G401 (cell line): ENCODE measurements around the gene PEX5. TPM values are rescaled to one million over a fixed set of nuclear protein-coding genes. Genes with fewer than 3 reads are reported as not detected.
"Not testable (repeated sequence)": the region's sequence is repeated elsewhere in the genome, so short reads cannot be mapped to it uniquely, and the experiment has no call there.

Source experiments
- DNase-seq: peaks from one replicate; pipeline ENCODE4 v3.0.0-alpha.2; 2015; ENCODE audit warnings: low spot score
- in situ Hi-C: cut with HindIII; loops from 2 replicates; pipeline ENCODE4 v1.10.0; 2016; ENCODE audit warnings: low sequenced_read_pairs, mixed read lengths
- total RNA-seq: library from RNA; depleted of rRNA; stranded (reverse); fragments of >200 nt; shearing (Covaris generic); gene quantifications from 2 replicates; pipeline ENCODE4 v1.2.3, GENCODE V29; 2014; rRNA removed

Gene PEX5
- total RNA-seq, 1 experiment from 2014 or later: 64.6 TPM

DNA sequence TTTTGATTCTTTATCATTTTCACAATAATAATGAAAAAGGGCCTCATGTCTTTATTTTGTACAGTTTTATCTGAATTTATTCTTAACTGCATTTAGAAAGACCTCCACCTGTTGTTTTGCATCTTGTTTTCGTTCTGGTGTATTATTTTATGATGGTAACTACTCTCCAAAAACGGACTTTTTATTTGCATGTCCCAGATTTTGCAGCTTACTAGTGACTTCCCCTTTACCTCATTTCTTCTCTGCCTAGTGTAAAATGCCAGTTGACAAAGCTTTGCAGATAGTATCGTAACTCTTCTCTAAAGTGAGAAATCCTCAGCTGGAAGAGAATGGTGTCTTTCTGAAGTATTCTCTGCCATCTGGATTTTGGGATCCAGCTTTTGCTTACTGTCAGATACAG is 17.2 kb downstream of the PEX5 start:
- no peak for DNase-seq
- in situ Hi-C loops: no loop called here

DNA sequence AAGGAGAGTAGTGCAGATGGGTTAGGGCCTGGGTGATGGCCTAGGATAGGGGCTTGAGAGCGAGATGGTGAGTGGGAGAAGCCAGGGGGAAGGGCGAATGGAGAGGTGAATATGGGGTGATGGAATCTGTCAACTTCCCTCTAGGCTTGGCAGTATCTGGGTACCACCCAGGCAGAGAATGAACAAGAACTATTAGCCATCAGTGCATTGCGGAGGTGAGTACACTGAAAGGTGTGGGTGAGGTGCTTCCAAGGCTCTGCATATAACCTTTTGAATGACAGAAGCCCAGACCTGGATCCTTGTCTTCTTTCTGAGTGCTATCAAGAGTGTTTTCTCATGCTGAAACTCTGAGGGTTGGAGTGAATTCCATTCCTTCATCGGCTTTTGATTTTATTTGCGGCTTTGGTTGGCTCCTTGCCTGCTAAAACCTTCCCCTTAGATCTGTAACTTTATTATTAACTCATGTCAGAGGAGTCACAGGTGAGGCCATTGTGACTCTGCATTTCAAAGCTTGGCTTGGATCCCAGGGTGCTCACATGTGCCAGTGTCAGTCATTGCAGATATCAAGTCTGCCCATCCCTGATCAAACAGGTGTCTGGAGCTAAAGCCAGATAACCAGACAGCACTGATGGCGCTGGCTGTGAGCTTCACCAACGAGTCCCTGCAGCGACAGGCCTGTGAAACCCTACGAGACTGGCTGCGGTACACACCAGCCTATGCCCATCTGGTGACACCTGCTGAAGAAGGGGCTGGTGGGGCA is 18.6 kb downstream of the PEX5 start:
- in situ Hi-C loops: no loop called here

DNA sequence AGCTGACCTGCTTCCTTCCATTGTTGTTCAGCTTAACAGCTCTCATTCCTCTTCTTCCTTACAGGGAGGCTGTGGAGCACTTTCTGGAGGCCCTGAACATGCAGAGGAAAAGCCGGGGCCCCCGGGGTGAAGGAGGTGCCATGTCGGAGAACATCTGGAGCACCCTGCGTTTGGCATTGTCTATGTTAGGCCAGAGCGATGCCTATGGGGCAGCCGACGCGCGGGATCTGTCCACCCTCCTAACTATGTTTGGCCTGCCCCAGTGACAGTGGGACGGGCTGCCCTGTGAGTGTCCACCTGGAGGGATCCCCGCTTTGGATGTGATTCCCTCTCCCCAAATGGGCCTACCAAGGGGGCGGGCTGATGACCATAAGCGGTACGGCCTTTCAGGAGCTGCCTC is 20.5 kb downstream of the PEX5 start:
- DNase-seq: no peak
- in situ Hi-C loops: no loop called here

More for the DNA sequence above, 18.6 kb downstream of the PEX5 start:
- no peak for DNase-seq

DNA sequence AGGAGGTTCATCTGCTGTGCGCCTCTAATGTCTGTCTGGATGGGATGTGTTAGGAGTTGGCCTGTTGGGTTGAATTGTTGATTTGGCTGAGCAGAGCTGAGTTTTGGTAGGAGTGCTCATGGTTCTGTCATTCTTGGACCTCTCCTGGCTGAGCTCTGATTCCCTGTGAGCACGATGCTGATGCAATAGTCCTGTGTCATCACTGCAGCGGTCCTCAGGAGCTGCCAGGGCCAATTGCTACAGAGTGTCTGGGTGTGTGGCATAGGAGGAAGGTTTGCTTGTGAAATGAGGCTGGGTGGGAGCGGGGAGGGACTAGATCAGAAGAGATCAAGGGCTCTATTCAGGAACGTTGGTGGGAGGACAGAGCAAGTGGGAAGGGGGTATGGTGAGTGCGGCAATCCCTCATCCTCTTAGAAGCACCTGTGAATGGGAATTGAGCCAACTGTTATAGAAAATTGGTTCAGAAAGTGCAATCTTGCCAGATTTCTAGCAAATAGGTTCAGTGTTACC is 21.2 kb downstream of the PEX5 start:
- in situ Hi-C loops: no loop called here
- no peak for DNase-seq

DNA sequence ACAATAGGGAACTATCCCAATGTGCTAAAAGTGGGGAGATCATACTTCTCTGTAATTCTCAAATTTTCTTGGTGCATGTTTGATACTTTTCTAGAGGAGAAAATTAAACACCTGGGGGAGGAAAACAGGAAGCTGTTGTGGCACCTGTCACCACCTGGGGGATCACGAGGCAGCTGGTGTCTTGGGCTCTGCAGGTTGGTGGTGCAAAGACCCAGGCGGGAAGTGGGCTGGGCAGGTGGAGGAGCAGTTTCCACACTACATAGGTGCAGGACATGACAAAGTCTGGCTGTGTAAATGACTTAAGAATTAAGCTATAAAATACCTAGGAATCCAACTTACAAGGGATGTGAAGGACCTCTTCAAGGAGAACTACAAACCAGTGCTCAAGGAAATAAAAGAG is 23.2 kb downstream of the PEX5 start:
- in situ Hi-C loops: no loop called here
- DNase-seq: no peak

DNA sequence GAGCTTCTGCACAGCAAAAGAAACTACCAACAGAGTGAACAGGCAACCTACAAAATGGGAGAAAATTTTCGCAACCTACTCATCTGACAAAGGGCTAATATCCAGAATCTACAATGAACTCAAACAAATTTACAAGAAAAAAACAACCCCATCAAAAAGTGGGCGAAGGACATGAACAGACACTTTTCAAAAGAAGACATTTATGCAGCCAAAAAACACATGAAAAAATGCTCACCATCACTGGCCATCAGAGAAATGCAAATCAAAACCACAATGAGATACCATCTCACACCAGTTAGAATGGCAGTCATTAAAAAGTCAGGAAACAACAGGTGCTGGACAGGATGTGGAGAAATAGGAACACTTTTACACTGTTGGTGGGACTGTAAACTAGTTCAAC is 24.3 kb downstream of the PEX5 start:
- DNase-seq, in situ Hi-C loops: not testable (repeated sequence)

DNA sequence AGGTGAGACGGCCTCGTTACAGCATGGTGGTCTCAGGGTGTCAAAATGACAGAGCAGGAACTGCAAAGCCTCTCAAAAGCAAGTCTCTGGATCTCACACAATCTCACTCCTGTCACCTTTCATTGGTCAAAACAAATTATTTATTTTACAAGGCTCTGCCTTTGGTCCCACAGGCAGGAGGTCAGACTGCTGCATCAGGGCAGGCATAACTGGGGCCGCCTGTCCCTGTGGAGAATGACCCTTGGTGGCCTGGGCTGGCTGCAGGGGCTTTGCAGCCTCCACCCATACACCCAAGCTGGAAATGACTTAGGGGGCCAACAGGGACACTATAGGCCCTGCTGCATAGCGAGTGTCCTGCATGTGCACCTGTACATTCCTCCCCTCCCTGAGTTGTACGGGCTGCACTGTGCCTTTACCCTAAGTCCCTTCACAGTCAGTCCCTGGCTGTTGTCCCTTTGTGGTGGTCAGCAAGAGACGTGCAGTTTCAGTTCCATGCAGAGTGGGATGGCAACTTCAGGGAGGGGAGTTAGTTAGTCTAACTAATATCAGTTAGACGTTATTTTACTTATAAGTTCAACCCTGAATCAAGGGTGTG is 28.1 kb downstream of the PEX5 start:
- DNase-seq: no peak
- in situ Hi-C loops: no loop called here

DNA sequence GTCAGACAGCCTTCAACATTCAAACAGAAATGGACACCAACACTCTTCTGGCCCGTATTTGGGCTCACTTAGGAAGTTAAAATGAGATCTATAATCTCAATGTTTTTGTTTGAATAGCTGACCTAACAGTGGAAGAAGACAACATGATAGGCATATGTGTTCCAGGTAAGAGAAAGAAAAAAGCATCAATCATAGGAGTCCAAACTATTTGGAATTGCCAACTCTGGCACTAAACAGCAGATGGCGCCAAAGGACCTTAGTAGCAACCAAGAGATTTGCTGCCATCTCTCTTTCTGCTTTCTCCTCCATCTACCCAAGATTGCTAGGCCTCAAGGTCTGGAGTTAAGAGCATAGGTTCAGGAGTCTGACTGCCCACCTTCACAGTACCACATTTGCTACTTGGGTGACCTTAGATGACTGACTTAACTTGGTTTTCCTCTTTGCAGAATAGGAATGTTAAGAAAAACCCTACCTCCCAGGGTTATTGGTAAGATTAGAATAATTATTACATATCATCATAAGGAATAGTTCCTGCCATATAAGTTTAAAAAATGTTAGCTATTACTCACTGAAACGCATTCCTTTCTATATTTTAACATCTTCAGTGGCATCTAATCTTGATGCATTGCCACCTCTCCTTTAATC is 30.2 kb downstream of the PEX5 start:
- in situ Hi-C loops: no loop called here
- DNase-seq: peak; percentile 75

DNA sequence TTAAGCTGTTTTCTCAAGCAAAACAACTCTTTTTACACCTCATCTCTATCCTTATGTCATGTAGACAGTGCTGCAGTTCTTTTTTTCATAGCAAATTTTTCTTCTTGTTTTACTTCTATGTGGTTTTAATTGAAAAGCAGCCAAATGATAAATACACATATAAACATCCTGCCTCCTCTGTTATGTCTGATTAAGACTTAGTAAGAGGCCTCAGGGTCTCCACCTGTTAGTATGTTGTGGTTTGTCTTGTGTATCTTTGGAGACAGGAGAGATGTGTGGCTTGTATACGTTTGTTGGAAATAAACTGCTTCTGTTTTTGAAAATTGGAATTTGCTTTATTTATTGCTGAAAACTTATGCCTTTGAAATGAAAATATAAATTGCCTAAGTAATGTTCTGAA is 32.0 kb downstream of the PEX5 start:
- in situ Hi-C loops: no loop called here

DNA sequence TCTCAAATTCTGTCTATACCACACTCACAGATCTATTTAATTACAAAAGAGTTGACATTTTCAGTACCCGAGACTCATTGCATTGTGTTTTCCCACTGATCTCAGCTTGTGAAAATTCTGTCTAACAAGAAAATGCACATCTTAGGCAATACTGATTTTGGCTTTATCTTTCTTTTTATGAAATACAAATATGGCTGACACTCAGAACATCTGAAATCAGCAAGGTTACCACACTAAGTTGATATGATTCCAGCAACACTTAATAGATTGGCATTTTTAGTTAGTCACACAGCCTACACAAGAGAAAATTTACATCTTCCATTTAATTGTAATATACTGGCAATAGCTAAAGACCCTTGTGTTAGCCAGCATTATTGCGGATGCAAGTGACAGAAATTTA is 40.3 kb downstream of the PEX5 start:
- in situ Hi-C loops: no loop called here
- DNase-seq: no peak

More for the DNA sequence above, 32.0 kb downstream of the PEX5 start:
- DNase-seq: no peak

DNA sequence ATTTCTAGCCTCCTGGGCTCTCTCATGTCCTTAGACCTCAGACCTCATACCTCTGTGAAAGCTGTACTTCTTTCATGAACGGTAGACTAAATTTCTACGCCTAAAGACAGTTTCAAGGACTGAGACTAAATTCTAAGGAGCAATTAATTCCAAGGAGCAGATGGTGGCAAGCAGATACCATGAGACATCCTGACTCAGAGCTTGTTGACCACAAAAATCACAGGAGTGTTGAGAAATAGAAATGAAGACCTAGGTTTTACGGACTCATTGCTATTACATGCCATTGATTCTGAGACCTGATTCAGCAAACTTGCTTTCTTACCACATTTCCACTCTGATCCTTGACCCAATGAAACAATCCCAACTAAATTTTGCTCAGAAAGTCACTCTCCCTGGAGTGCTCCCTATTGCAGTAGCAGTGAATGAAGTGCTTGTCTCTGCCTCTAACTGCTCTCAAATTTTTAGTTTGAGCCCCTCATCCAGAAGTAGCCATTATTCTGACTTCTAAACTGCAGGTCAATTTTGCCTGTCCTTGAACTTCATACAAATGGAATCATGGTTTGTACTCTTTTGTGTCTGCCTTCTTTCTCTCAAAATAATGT is 52.0 kb downstream of the PEX5 start:
- no peak for DNase-seq
- in situ Hi-C loops: no loop called here

DNA sequence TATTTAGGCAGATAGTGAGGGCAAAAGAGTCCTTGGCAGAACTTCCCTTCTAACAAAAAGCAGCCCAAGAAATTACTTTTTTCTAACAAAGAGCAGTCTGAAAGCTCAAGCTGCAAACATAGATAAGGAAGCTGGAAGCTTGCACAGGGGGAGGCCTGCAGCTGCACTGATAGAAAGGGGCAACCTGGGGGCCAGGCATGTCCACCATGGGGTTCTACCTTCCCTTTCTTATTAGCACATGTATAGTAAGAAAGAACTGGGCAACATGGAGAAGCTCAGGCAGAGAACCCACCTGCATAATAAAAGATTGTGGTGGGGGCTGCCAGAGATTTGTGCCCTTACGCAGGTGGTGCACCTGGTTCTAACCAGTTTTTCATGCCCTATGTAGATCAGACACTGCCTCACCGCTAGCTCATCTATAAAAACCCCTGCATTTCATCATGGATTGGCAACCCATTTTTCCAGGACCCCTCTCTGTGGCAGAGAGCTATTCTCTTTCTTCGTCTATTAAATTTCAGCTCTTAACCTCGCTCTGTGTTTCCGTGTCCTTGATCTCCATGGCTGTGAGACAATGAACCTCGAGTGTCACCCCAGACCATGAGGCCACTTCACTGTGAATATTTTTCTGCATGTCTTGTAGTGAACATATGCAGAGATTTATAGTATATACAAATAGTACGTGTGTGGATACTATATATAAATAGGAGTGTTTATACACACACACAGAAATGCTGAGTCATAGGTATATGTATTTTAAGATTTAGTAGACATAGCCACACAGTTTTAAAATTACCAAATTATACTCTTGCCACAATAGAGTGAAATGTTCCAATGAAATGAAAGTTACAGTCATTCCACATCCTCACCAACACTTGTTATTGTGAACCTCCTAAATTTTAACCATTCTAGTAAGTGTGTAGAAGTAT is 53.0 kb downstream of the PEX5 start:
- in situ Hi-C loops: no loop called here
- no peak for DNase-seq

DNA sequence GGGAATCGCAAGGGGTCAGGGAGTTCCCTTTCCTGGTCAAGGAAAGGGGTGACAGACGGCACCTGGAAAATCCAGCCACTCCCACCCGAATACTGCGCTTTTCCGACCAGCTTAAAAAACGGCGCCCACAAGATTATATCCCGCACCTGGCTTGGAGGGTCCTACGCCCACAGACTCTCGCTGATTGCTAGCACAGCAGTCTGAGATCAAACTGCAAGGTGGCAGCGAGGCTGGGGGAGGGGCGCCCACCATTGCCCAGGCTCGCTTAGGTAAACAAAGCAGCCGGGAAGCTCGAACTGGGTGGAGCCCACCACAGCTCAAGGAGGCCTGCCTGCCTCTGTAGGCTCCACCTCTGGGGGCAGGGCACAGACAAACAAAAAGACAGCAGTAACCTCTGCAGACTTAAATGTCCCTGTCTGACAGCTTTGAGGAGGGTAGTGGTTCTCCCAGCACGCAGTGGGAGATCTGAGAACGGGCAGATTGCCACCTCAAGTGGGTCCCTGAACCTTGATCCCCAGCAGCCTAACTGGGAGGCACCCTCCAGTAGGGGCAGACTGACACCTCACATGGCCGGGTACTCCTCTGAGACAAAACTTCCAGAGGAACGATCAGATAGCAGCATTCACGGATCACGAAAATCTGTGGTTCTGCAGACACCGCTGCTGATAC is 62.0 kb downstream of the PEX5 start:
- in situ Hi-C loops, DNase-seq: not testable (repeated sequence)

DNA sequence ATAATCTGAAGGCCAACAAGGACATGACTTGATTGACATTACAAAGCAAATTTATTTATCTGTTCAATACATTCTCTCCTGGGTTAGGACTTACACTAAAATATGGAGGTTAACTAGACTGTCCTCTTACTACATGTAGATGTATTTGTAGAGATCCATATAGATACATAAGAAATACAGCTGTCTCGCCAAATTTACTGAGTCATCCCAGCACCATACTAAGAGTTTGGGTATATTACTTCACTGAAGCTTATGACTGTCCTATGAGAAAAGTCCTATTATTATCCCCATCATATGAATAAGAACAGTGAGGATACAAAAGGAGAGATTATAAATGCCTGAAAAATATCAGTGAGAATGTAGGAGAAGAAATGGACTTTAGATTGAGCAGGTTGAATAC is 69.6 kb downstream of the PEX5 start:
- DNase-seq: no peak
- in situ Hi-C loops: no loop called here

Other genes with a start within 250 kb of the PEX5 start
- not detected in 2 replicates for gene RNU7-1, start 245.9 kb upstream of the PEX5 start, total RNA-seq
- gene C12orf57, start 245.7 kb upstream of the PEX5 start, total RNA-seq: 88.1 and 132 TPM in 2 replicates
- gene PTPN6, start 238.3 kb upstream of the PEX5 start, total RNA-seq: 12.1 and 16.6 TPM in 2 replicates
- gene PHB2, start 219.0 kb upstream of the PEX5 start, total RNA-seq: 667 and 679 TPM in 2 replicates
- 76.4 and 83.4 TPM in 2 replicates for gene EMG1, start 218.8 kb upstream of the PEX5 start, total RNA-seq
- 59.1 and 68.3 TPM in 2 replicates for gene LPCAT3, start 171.2 kb upstream of the PEX5 start, total RNA-seq
- 3.3 and 4.1 TPM in 2 replicates for gene C1S, start 129.0 kb upstream of the PEX5 start, total RNA-seq
- 0.78 and 0.98 TPM in 2 replicates for gene C1R, start 97.2 kb upstream of the PEX5 start, total RNA-seq
- gene C1RL, start 80.5 kb upstream of the PEX5 start, total RNA-seq: 3.9 and 5.4 TPM in 2 replicates
- not detected in 2 replicates for gene RBP5, start 60.8 kb upstream of the PEX5 start, total RNA-seq
- 14.8 and 17.9 TPM in 2 replicates for gene CLSTN3, start 59.3 kb upstream of the PEX5 start, total RNA-seq
- not detected in 2 replicates for gene ACSM4, start 114.4 kb downstream of the PEX5 start, total RNA-seq